Lower leg skin (tissue), 3 donors: ENCODE data around the gene UBXN7.

Source experiments
- CTCF ChIP-seq, 3 donors: fragments of 450-650 bp; IDR thresholded peaks; one replicate each; pipeline ENCODE4 v1.5.1; 2016; ENCODE audit warnings: antibody characterized with exemption in 3 of 3, mild to moderate bottlenecking in 3 of 3, moderate library complexity in 2 of 3
- POLR2A ChIP-seq, 2 donors: fragments of 450-650 bp; IDR thresholded peaks; one replicate each; pipeline ENCODE4 v1.6.1; 2016 to 2017; ENCODE audit warnings: antibody characterized with exemption in 2 of 2, mild to moderate bottlenecking in 1 of 2, moderate library complexity in 1 of 2

- no peak for TF ChIP-seq CTCF (IDR thresholded peaks at IDR 0.05)
- TF ChIP-seq POLR2A (IDR thresholded peaks at IDR 0.05): no peak
Observed at GRCh38 chr3:196444500-196444894, 12.3 kb upstream of the UBXN7 start.
